GM12874 (cell line): ENCODE measurements around the gene GSAP.

Experiments
- CTCF ChIP-seq: IDR thresholded peaks from 2 replicates; pipeline ENCODE4 v1.5.1; 2011; ENCODE audit warnings: low read depth, mild to moderate bottlenecking, control low read depth, low read length, moderate library complexity; ENCODE audit not compliant: insufficient read depth

Gene GSAP

DNA sequence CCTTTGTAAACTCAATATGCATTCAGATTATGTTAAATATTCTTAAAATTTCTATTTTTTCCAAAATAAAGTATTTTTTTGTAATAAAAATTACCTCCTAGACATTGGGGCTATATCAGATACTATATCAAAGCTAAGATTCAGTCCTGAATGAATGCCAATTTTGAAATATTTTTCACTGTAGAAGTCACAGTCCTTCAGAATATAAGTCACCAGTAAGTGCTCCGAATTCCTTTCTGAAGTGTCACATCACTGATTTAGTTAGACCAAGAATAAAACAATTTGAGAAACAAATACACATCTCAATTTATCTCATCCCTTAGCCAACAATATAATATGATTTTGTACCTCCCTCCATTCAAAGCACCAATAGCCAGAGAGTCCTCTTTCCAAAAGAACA lies 33.9 kb upstream of the GSAP start:
- no peak for TF ChIP-seq CTCF

- no peak for TF ChIP-seq CTCF
Measured at GRCh38 chr7:77447616-77448015, 31.5 kb upstream of the GSAP start.

DNA sequence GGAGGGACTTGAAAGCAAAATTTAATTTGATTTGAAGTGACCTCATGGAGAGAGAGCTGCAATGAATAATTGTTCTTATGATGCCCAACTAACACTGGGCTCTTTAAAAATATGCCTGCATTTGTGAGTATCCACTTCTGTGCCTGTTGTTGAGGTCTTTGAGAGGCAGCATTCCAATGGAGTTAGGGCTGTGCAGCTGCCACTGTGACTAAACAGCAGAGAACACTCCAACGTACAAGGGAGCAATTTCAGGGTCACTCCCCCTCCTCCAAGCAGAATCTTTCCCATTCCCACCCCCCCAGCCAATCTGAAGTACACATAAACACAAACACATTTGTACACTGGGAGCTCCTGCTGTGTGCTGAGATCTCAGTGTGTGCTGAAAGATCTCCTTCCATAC lies 28.0 kb upstream of the GSAP start:
- no peak for TF ChIP-seq CTCF

GRCh38 chr7:77443042-77443441 lies 26.9 kb upstream of the GSAP start:
- TF ChIP-seq CTCF, result no peak

DNA sequence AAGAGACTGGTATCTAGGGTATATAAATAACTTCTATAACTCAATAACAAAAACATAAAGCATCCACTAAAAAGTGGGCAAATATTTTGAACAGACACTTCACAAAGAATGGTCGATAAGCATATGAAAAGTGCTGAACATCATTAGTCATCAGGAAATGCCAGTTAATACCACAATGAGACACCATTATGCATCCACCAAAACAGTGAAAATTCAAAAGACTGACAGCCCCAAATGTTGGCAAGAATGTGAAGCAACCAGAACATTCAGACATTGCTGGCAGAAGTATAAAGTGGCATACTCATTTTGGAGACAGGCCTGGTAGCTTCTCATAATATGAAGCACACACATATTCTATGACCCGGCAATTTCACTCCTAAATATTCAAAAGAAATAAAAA lies 26.5 kb upstream of the GSAP start:
- TF ChIP-seq CTCF, result no peak

DNA sequence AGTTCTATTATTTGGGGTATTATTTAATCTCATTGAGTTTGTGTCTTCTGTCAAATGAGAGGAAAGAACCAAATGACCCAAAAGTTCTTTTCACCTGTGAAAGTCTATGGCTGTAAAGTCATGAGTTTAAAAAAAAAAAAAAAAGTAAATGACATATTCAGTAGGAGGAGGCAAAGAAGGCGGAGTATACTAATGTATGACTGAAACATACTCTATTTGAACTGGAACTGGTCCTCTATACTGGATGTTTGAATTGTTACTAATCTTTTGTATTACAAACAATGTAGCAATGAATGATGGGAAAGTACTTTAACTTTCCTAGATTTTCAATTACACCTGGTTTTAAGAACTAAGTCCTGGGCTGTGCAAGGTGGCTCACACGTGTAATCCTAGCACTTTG lies 24.9 kb upstream of the GSAP start:
- no peak for TF ChIP-seq CTCF

GRCh38 chr7:77439572-77439971 lies 23.4 kb upstream of the GSAP start:
- no peak for TF ChIP-seq CTCF

DNA sequence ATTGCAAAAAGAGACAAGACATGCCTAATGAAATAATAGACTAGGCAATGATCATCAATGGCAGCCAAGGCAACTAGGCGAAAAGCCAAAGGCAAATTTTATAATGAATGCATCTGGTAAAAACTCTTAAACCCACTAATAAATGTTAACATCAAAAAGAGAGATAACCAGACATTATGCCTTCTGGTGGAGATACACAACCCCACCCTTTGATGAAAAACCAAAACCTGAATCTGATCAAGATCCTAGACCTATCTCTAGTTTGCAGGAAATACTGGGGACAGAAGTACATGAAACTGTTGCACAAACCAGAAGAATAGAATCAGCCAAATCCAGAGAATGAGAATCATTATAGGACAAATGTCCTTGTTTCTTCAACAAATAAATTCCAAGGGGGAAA lies 22.0 kb upstream of the GSAP start:
- no peak for TF ChIP-seq CTCF
